ENCODE data around the gene HLX. TPM values are rescaled to one million over a fixed set of nuclear protein-coding genes. Genes with fewer than 3 reads are reported as not detected.

Gene HLX
- total RNA-seq, result 4.0 and 4.2 TPM in 2 replicates

GRCh38 chr1:220879076-220879508 lies at the start of gene HLX:
HLX (plus strand) TSS chr1:220879443; CDS start chr1:220879858, 415 bp downstream.

Other genes starting within 250 kb of the HLX start
- gene C1orf115, start 189.1 kb upstream of the HLX start, total RNA-seq, result 2.5 and 5.1 TPM in 2 replicates
- 7.9 and 10.7 TPM in 2 replicates for gene MTARC2, start 131.1 kb upstream of the HLX start, total RNA-seq
- gene MTARC1, start 92.5 kb upstream of the HLX start, total RNA-seq, result 0.92 and 1.1 TPM in 2 replicates

All from aortic smooth muscle cell (primary cell).